GM21737 (cell line): Measurements from ENCODE around the gene GOLPH3.
"Not testable (repeated sequence)": the region's sequence is repeated elsewhere in the genome, so short reads cannot be mapped to it uniquely, and the experiment has no call there.

Experiments
- ATAC-seq: cut with Tn5 transposase; IDR thresholded peaks from one replicate; pipeline ENCODE4 v1.9.1; 2021; ENCODE audit warnings: mild to moderate bottlenecking, moderate library complexity; ENCODE audit not compliant: unreplicated experiment

The GOLPH3 gene

GRCh38 chr5:32174011-32174870 is at the start of gene GOLPH3:
Gene GOLPH3 (minus strand): TSS chr5:32174319. CDS start chr5:32174034, 285 bp downstream.
- peak; percentile 89 for ATAC-seq

DNA sequence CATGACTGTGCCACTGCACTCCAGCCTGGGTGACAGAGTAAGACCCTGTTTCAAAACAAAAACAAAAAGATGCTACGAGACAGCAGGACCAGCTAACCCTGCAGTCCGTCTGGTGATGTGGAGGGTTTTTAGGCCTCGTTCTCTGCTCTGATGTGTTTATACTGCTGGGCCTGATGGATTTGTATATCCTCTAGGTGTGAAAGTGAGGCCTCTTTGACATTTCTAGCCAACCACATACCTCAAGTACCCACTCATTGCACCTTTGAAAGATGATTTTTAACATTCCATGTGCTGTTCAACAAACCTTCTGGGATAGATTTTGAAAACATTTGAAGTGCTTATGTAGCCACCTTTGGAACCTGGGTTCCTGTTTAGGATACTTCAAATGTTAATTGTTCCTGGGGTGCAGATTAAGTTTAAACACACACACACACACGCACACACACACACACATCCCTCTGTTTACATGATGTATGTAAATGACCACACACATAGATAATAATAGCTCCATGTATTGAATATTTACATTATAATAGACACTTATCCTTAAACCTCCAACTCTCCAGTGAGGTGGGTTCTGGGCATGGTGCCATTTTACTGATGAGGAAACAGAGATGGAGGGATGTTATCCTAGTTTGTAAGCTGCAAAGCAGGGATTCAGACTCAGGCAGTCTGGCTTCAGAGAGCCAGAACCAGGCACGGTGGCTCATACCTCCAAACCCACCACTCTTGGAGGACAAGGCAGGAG is 48.8 kb upstream of the GOLPH3 start:
- no peak for ATAC-seq

DNA sequence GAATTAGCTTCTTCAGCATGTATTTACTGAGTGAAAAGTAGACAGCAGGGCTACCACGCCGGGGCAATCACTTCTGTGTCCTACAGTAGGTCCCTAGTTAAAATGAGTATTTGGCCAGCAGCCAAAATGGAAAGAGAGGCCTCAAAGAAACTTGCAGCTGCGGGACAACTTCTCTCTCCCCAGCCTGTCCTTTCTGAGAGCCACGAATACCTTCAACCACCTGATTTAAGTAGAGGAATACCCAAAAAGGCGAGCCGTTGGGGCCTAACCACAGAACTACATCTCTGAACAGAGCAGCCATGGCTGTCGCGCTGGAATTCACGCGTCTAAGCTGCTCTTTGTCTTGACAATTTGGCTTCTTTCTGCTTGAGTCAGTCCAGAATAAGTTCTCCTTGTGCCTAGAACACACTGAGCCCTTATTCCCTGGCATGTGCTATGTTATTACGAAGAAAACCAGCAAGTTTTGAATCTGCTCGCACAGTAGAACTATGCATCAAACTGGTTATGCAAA is 43.8 kb upstream of the GOLPH3 start:
- ATAC-seq = no peak

GRCh38 chr5:32214344-32214743 is 40.2 kb upstream of the GOLPH3 start:
- not testable (repeated sequence) for ATAC-seq

DNA sequence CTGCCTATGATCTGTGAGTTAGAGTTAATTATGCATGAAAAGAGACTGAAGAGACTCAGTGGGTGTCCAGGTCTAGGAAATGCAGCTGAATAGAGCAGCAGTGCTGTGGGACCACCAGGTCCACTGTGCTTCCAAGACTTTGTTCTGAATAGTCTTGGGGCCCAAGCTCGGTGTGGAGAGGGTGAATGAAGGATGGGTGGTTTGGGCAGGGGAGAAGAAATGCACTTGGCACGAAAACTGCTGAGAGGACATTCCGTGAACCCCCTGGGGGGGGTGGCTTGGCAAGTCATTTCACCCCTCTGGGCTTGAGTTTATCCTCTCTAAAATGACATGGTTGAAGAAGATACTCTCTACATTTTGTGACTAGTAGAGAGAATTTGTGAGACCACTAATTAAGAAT is 36.0 kb upstream of the GOLPH3 start:
- no peak for ATAC-seq

- ATAC-seq = not testable (repeated sequence)
These were observed 34.7 kb upstream of the GOLPH3 start for GRCh38 chr5:32208837-32209236.

DNA sequence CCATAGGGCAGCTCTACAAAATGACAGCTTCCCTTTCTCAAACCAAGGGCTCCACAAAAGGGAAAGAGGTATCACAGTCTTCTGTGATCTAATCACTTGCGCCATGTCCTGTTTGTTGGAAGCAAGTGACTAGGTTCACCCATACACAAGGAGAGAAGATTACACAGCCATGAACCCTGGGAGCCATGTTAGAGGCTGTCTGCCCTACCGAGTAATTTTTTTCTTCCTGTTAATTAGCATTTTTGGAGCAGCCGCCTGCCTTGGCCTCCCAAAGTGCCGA is 33.2 kb upstream of the GOLPH3 start:
- ATAC-seq = no peak

- no peak for ATAC-seq
These were observed 32.6 kb upstream of the GOLPH3 start for GRCh38 chr5:32206509-32207354.

DNA sequence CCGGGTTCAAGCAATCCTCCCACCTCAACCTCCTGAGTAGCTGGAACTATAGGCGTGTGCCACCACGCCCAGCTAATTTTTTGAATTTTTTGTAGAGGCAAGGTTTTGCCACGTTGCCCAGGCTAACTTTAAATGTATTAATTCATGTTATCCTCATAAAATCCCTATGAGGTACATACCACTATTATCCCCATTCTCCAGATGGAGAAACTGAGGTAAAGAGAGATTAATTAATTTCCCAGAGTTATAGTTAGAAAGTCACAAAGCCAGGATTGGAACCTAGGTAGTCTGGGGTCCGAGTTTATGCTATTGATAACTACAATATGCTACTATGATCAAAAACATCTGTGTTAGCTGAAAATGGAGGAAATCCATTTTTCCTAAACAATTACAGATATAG is 31.9 kb upstream of the GOLPH3 start:
- ATAC-seq = no peak

DNA sequence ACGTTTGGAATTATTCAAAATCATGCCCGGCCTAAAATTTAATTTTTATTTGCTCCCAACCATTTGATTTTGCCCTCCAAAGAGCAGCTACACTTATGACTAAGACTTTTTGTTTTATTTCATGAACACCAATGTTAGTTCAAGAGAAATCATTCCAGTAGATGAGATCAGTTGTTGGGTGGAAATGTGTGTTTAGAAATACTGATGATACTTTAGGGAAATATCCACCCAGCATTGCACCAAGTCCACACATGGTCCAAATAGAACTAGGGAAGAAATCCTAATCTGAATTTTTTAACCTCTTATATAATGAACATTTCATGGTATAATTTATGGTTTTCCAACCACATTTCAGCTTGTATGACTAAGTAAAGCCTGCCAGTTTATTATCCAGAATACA is 28.3 kb upstream of the GOLPH3 start:
- no peak for ATAC-seq

DNA sequence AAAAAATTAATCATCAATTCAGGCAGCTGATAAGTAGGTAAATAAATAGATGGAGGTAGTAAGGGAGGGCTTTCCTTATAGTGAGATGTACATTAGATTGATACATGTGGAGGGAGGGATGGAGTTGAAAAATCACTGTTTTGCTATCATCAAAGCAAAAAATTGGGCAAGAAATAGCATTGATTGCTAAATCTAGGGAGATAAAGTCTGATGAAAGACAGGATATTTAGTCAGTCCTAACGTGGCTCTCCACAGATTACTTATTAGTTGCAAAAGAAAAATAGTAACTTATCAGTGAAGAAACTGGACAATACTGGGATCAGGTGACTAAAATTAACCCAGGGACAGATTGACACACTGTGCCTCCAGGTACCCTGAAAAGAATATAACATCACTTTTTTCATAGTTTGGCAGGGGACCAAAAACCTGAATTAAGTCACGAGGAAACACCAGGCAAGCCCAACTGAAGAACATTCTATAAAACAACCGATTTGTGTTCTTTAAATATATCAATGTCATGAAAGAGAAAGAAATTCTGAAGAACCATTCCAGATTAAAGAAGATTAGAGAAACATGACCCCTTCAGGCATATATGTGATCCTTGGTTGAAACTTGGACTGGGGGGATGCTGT is 27.1 kb upstream of the GOLPH3 start:
- no peak for ATAC-seq

DNA sequence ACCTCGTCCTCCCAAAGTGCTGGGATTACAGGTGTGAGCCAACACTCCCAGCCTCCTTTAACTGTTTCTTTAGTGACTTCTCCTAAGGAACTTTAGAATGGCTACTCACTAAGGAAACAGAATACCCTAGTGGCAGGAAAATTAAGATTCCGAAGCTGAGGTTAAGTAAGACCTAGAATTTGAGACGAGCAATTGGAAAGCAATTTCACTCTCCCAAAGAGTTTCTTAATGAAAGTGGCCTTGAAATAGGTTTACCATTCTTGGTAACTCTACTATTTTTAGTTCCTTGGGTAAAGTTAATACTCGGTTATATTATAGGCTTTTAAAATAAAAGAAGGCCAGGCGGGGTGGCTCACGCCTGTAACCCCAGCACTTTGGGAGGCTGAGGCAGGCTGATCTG is 22.9 kb upstream of the GOLPH3 start:
- ATAC-seq = no peak

DNA sequence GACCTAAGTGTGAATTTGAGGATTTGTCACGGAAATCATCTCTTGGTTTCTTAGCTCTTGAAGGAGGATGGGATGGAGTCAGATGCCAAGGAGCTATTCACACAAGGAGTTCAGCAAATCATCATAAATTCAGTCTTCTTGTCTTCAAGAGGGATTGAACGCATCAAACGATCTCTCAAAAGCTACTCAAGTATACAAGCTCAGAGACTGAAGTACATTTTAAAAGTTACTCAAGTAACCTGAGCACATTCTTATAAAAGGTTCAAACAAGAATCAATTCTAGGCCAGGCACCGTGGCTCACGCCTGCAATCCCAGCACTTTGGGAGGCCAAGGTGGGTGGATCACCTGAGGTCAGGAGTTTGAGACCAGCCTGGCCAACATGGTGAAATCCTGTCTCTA is 21.1 kb upstream of the GOLPH3 start:
- ATAC-seq = no peak

GRCh38 chr5:32193591-32193990 is 19.5 kb upstream of the GOLPH3 start:
- ATAC-seq = peak; percentile 74

GRCh38 chr5:32190095-32190494 is 16.0 kb upstream of the GOLPH3 start:
- no peak for ATAC-seq

DNA sequence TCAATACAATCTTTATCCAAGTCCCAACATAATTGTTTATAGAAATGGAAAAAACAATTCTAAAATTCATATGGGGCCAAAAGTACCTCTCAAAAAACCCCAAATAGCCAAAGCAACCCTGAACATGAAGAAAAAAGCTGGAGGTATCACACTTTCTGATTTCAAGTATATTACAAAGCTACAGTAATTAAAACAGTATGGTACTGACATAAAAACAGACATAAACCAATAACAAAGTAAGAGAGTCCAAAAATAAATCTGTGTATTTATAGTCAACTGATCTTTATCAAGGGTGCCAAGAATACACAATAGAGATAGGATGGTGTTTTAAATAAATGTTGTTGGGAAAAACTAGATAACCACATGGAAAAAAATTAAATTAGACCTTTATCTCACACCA is 13.6 kb upstream of the GOLPH3 start:
- no peak for ATAC-seq

GRCh38 chr5:32182463-32183063 is 8.4 kb upstream of the GOLPH3 start:
- ATAC-seq = no peak

DNA sequence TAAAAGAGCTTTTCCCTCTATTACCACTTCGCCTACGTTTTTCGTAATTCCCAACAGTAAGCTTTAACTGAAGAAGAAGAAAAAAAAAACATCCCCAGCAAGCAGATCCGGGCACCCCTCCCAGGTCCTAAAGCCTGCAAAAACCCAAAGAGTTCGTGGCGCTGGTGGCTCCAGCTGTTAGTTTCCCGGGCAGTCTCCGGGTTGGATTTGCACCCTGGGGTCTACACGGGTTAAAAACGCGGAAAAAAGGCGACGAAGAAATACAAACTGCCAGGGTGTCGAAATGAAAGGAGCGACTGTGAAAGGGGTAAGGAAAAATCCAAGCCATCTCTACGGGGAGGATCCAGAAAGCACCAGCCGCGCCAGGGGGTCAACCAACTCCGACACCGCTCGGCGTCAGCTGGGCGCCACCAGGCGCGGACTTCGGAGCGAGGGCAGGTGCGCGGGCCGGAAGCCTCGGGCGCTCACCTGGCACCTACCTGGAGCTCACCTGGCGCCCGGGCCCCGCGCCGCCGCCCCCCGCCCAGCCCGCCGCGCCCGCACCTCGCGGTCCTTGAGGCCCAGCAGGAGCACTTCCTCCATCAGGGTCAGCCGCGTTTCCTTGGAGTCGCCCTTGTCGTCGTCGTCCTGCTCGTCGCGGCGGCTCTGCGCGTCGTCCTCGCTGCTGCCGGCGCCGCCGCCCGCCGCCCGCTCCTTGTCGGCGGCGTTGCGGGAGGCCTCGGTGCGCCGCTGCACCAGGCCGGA is 680 bp downstream of the GOLPH3 start:
- peak; percentile 29 for ATAC-seq

- no peak for ATAC-seq
These were observed 1.2 kb downstream of the GOLPH3 start for GRCh38 chr5:32172923-32173266.
